Kasumi-1 (cell line): ENCODE measurements around the gene ACVR1.
A peak's percentile ranks its signal among the peaks of the same experiment; 100 is the strongest.
"Not testable (repeated sequence)": the region's sequence is repeated elsewhere in the genome, so short reads cannot be mapped to it uniquely, and the experiment has no call there.

Source experiments
- DNase-seq, 2 experiments: peaks; one replicate each; lab custom pipeline; 2025; lab: John Stamatoyannopoulos, UW

The ACVR1 gene

GRCh38 chr2:157756447-157756846 lies 119.7 kb downstream of the ACVR1 start:
- DNase-seq: not testable (repeated sequence)

GRCh38 chr2:157751462-157752058 lies 124.6 kb downstream of the ACVR1 start:
- peak in 1 of 2 experiments; percentile 9 for DNase-seq

- no peak for DNase-seq
Measured at GRCh38 chr2:157749684-157750083, 126.4 kb downstream of the ACVR1 start.

- no peak for DNase-seq
Measured at GRCh38 chr2:157748371-157749142, 127.6 kb downstream of the ACVR1 start.

- no peak for DNase-seq
Measured at GRCh38 chr2:157747695-157748370, 128.3 kb downstream of the ACVR1 start.

- no peak for DNase-seq
Measured at GRCh38 chr2:157747280-157747679, 128.8 kb downstream of the ACVR1 start.

- no peak for DNase-seq
Measured at GRCh38 chr2:157746234-157746950, 129.7 kb downstream of the ACVR1 start.

GRCh38 chr2:157744571-157745076 lies 131.5 kb downstream of the ACVR1 start:
- no peak for DNase-seq

GRCh38 chr2:157743051-157743450 lies 133.1 kb downstream of the ACVR1 start:
- DNase-seq: no peak

- no peak for DNase-seq
Measured at GRCh38 chr2:157741819-157742484, 134.2 kb downstream of the ACVR1 start.

GRCh38 chr2:157737656-157738055 lies 138.5 kb downstream of the ACVR1 start:
- no peak for DNase-seq

GRCh38 chr2:157735532-157735931 lies 140.6 kb downstream of the ACVR1 start:
- no peak for DNase-seq

GRCh38 chr2:157733263-157733662 lies 142.9 kb downstream of the ACVR1 start:
- no peak for DNase-seq

- no peak for DNase-seq
Measured at GRCh38 chr2:157732596-157732995, 143.5 kb downstream of the ACVR1 start.

GRCh38 chr2:157727693-157728092 lies 148.4 kb downstream of the ACVR1 start:
- no peak for DNase-seq

GRCh38 chr2:157726946-157727345 lies 149.2 kb downstream of the ACVR1 start:
- no peak for DNase-seq

GRCh38 chr2:157725846-157726245 lies 150.3 kb downstream of the ACVR1 start:
- no peak for DNase-seq

- DNase-seq: peak; percentile 54 to 83
Measured at GRCh38 chr2:157722580-157723234, 153.4 kb downstream of the ACVR1 start.

- no peak for DNase-seq
Measured at GRCh38 chr2:157720504-157720903, 155.6 kb downstream of the ACVR1 start.

- not testable (repeated sequence) for DNase-seq
Measured at GRCh38 chr2:157704653-157705052, 171.5 kb downstream of the ACVR1 start.

- not testable (repeated sequence) for DNase-seq
Measured at GRCh38 chr2:157704148-157704547, 172.0 kb downstream of the ACVR1 start.
